Right lobe of liver (tissue), 6 donors: ENCODE measurements around the gene SULT2B1. TPM values are rescaled to one million over a fixed set of nuclear protein-coding genes. Genes with fewer than 3 reads are reported as not detected.
A peak's percentile ranks its signal among the peaks of the same experiment; 100 is the strongest.

Source experiments
- ATAC-seq, 4 donors: fragments of 200-7000 bp; cut with Tn5 transposase; one replicate each; pipeline ENCODE4 v1.9.1; 2020; ENCODE audit warnings: mild to moderate bottlenecking in 4 of 4, moderate library complexity in 4 of 4
- DNase-seq, 3 donors: peaks; one replicate each; pipeline ENCODE4 v3.0.0-alpha.2; 2020
- H3K27ac ChIP-seq, 3 donors: fragments of 200-600 bp; one replicate each; pipeline ENCODE4 v1.8.0; 2022
- H3K27me3 ChIP-seq, 2 donors: fragments of 200-600 bp; one replicate each; pipeline ENCODE4 v1.8.0; 2022
- H3K36me3 ChIP-seq, 4 donors: fragments of 200-600 bp; sonication (generic) in 1 of 4; one replicate each; pipeline versions ENCODE4 v1.5.1 to v1.8.0; 2017 to 2022; ENCODE audit warnings: control low read depth in 1 of 4
- H3K4me1 ChIP-seq, 4 donors: fragments of 200-600 bp; sonication (generic) in 1 of 4; one replicate each; pipeline versions ENCODE4 v1.5.1 to v1.8.0; 2017 to 2022; ENCODE audit warnings: control low read depth in 1 of 4
- H3K4me3 ChIP-seq, 3 donors: fragments of 200-600 bp; one replicate each; pipeline ENCODE4 v1.8.0; 2022
- H3K9me3 ChIP-seq, 4 donors: fragments of 200-600 bp; sonication (generic) in 1 of 4; one replicate each; pipeline versions ENCODE4 v1.5.1 to v1.8.0; 2017 to 2022; ENCODE audit warnings: control low read depth in 1 of 4
- POLR2A ChIP-seq: fragments of 450-650 bp; IDR thresholded peaks from one replicate; pipeline ENCODE4 v1.6.1; 2017; ENCODE audit warnings: antibody characterized with exemption, mild to moderate bottlenecking
- WGBS: methylation state at CpG from one replicate; pipeline ENCODE4 v1.1.6; 2018; ENCODE audit warnings: low coverage, low lambda C conversion rate; ENCODE audit not compliant: insufficient coverage; ENCODE audit errors: missing lambda C conversion rate; 5-methylcytosine and 5-hydroxymethylcytosine counted together
- intact Hi-C, 2 donors: fragments of 100-400 bp; cut with DNase I; formaldehyde crosslinking; loops; one replicate each; pipeline versions ENCODE4 v1.11.2 to v1.14.1; 2022
- total RNA-seq, 6 experiments: library from RNA; depleted of rRNA in 2 of 6; stranded (reverse); fragments of >200 nt in 2 of 6; fragmentation: NEBNext Ultra II Directional in 3 of 6; extraction: Animal tissue kit (Norgen Biotek cat#: 25700) in 3 of 6; gene quantifications; one replicate each; pipeline versions ENCODE4 v1.1.0 to v1.2.4, GENCODE V29; 2016 to 2023
- TF ChIP-seq, protein P1 (sequence below), 4 donors: fragments of 200-600 bp in 3 of 4; fragments of 450-650 bp in 1 of 4; IDR thresholded peaks; one replicate each; pipeline versions ENCODE4 v1.5.1 to v1.8.0; 2016 to 2022; ENCODE audit warnings: antibody characterized with exemption in 4 of 4, mild to moderate bottlenecking in 2 of 4
- donor health status: DM: no; HTN: yes; CAD: no.
- donor health status: DM: no; HTN: no; CAD: no.
- donor health status: DM: no; HTN: no; CAD: no.
- donor health status: DM: no; HTN: yes; CAD: no.
- donor health status: DM: no; HTN: yes; CAD: no.

Gene SULT2B1
- total RNA-seq, 6 experiments from 2014 or later: 0.61 TPM; not detected in 5

DNA sequence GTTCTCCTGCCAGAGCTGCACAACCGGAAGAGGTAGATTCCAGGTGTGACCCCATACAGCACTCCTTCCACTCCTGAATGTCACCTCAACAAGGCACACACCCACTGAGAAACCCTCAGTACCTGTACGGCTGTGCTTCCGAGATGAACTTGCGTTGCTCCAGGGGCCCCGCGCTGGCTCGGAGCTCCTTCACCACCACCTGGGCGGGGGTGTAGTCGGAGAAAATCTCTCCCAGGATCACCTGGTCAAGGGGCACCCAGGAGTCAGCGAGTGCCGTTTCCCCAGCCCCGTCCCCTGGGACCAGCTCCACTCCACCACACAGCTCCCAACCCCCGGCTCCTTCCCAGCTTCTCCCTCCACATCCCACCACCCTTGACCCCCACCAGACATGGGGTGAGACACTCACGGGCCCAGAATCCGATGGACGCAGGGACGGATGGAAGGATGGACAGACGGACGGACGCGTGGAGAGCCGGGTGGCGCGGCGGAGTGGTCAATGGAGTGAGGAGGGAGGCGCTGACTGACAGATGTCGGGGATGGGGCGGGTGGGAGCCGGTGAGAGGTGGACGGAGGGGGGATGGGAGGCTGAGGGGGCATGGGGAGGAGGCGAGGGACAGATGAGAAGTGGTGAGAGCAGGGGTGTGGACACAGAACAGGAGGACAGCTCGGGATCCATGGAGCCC lies 43.1 kb upstream of the SULT2B1 start:
- Histone ChIP-seq H3K4me1 (peaks cover 0 to under 1% (median 0%) of the 10 kb centered on the region in 4 donors), H3K9me3 (no peaks in the 10 kb centered on the region), H3K27ac (no peak overlapping the region), H3K4me3 (no peak overlapping the region), H3K27me3 (peaks cover 0 to 12% of the 10 kb centered on the region in 2 donors), H3K36me3 (no peaks in the 10 kb centered on the region)
- no peak for DNase-seq
- 76% methylated on average over 22 of the region's 32 CpGs for WGBS
- ATAC-seq: no peak
- intact Hi-C loops: loop anchor here in 1 of 2 donors (10.0 kb wide), 1 partner anchor 96 kb away; the partner anchor contains the start of gene SPACA4
- TF ChIP-seq POLR2A: no peak
- TF ChIP-seq, protein P1, sequence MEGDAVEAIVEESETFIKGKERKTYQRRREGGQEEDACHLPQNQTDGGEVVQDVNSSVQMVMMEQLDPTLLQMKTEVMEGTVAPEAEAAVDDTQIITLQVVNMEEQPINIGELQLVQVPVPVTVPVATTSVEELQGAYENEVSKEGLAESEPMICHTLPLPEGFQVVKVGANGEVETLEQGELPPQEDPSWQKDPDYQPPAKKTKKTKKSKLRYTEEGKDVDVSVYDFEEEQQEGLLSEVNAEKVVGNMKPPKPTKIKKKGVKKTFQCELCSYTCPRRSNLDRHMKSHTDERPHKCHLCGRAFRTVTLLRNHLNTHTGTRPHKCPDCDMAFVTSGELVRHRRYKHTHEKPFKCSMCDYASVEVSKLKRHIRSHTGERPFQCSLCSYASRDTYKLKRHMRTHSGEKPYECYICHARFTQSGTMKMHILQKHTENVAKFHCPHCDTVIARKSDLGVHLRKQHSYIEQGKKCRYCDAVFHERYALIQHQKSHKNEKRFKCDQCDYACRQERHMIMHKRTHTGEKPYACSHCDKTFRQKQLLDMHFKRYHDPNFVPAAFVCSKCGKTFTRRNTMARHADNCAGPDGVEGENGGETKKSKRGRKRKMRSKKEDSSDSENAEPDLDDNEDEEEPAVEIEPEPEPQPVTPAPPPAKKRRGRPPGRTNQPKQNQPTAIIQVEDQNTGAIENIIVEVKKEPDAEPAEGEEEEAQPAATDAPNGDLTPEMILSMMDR (IDR thresholded peaks at IDR 0.05): no peak

DNA sequence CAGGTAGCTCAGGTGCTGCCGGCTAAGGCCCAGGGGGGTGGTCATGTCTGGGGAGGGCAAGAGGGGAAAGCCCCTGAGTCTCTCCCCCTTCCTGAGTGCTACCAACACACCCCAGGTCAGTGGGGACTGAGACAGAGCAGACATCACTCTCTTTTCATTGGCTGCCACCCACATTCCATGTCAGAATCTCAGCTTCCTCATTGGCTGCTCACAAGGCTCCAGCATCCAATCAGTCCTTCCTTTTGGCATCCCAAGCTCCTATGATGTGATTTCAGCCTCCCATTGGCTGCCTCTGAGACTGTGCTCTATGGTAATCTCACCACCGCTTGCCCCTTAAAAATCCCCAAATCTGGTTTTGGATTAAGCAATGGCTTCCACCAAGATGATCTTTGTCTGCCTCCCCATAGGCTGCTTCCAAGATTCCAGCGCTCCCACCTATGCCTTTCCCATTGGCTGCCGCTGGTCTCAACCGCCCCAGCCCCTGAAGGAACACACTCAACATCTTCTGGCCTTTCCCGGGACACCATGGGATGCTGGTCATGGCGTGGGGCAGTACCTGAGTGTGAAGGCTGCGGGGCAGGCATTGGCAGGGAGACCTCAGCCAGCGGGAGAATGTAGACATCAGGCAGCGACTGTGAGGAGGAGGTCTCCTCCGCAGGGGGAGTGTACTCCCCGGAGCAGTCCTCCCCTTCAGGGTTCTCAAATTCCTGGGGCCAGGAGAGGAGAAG lies 42.3 kb upstream of the SULT2B1 start:
- no peak for ATAC-seq
- WGBS: 76% methylated on average over 4 of the region's 12 CpGs
- Histone ChIP-seq H3K4me3 (no peak overlapping the region), H3K27ac (no peak overlapping the region), H3K9me3 (no peaks in the 10 kb centered on the region), H3K4me1 (peaks cover 0 to 3% (median 0%) of the 10 kb centered on the region in 4 donors), H3K36me3 (no peaks in the 10 kb centered on the region), H3K27me3 (peaks cover 0 to 12% of the 10 kb centered on the region in 2 donors)
- TF ChIP-seq, protein P1 (IDR thresholded peaks at IDR 0.05): no peak
- no peak for TF ChIP-seq POLR2A
- intact Hi-C loops: loop anchor here in 1 of 2 donors (10.0 kb wide), 1 partner anchor 95 kb away; the partner anchor contains the start of gene SPACA4
- no peak for DNase-seq

DNA sequence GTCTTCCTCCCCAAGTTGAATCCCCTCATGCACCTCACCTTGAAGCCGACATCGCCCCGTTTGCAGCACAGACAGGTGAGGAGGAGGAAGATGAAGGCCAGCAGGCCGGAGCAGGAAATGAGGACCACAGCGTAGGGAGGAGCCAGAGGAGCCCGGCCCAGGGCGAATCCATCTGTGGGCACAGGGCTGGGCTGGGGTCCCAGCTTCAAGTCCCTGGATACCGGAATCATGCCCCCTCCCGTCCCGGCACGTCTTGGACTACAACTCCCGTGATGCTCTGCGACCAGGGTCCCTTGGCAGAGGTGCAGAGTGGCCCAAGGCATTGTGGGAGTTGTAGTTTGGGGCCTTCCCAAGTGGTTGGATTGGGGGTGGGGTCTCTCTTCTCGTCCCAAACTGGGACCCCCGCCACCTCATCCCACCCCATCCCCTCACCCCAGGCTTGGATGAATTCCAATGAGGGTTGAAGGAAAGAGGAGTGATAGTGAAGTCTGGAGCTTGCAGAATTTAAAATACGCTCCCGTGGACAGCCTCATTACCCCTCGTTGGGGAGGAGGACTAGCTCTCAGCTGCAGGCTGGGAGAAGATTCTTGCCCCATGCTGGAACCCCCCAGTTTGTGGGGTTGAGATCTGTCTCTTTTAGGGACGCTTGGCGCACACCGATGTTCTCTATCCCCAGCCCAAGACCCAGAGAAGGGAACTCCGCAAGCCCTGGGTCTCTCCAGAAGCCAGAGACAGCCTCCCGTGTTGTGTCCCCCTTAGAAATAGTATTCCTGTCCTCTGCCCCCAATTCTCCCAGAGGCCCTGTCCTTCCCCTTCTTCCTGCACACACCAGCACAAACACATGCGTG lies 41.3 kb upstream of the SULT2B1 start:
- H3K27me3 ChIP-seq: peaks cover 0 to 12% of the 10 kb centered on the region in 2 donors
- DNase-seq: peak; percentile 57 to 74 (median 68)
- no peaks in the 10 kb centered on the region for H3K36me3 ChIP-seq
- ATAC-seq: peak; percentile 69 to 85 (median 76)
- intact Hi-C loops: no loop called here
- H3K9me3 ChIP-seq: no peaks in the 10 kb centered on the region
- H3K27ac ChIP-seq: no peak overlapping the region
- no peak for TF ChIP-seq POLR2A
- TF ChIP-seq, protein P1 (IDR thresholded peaks at IDR 0.05): no peak
- WGBS: 23% methylated on average over 18 of the region's 24 CpGs
- no peak overlapping the region for H3K4me3 ChIP-seq
- peaks cover 0 to 3% (median 0%) of the 10 kb centered on the region in 4 donors for H3K4me1 ChIP-seq

DNA sequence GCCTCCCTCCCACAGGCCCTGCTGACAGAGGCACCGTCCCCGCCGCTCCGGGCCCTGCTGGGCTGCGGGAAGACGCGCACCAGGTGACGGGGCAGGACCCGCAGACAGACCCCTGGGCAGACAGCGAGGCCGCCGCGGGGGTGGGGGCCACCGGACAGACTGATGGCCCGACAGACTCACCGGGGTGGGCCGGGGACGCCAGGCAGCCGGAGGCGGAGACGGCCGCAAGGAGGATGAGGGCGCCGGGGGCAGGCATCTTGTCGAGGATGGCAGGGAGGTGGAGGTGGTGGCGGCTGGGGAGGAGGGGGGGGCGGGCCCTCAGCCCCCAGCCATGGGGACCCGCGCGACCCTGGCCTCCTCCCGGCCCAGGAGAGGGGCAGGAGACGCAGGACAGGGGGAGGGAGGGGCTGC lies 40.6 kb upstream of the SULT2B1 start:
- peaks cover 0 to 3% (median 0%) of the 10 kb centered on the region in 4 donors for H3K4me1 ChIP-seq
- no peak overlapping the region for H3K27ac ChIP-seq
- no peaks in the 10 kb centered on the region for H3K9me3 ChIP-seq
- ATAC-seq: no peak
- H3K27me3 ChIP-seq: peaks cover 0 to 12% of the 10 kb centered on the region in 2 donors
- TF ChIP-seq, protein P1 (IDR thresholded peaks at IDR 0.05): no peak
- no peak for TF ChIP-seq POLR2A
- WGBS: 0% methylated on average over 11 of the region's 32 CpGs
- H3K36me3 ChIP-seq: no peaks in the 10 kb centered on the region
- no peak for DNase-seq
- intact Hi-C loops: no loop called here
- H3K4me3 ChIP-seq: no peak overlapping the region
